ENCODE results near the gene CFL2.

CFL2 gene

GRCh38 chr14:34714320-34715126 is at the start of gene CFL2:
CFL2 (minus strand) TSS chr14:34714593; CDS start chr14:34714540, 53 bp downstream.
- TF ChIP-seq, protein P1, sequence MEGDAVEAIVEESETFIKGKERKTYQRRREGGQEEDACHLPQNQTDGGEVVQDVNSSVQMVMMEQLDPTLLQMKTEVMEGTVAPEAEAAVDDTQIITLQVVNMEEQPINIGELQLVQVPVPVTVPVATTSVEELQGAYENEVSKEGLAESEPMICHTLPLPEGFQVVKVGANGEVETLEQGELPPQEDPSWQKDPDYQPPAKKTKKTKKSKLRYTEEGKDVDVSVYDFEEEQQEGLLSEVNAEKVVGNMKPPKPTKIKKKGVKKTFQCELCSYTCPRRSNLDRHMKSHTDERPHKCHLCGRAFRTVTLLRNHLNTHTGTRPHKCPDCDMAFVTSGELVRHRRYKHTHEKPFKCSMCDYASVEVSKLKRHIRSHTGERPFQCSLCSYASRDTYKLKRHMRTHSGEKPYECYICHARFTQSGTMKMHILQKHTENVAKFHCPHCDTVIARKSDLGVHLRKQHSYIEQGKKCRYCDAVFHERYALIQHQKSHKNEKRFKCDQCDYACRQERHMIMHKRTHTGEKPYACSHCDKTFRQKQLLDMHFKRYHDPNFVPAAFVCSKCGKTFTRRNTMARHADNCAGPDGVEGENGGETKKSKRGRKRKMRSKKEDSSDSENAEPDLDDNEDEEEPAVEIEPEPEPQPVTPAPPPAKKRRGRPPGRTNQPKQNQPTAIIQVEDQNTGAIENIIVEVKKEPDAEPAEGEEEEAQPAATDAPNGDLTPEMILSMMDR (IDR thresholded peaks at IDR 0.05; ENCODE audit: insufficient read depth, low read length, poor library complexity, severe bottlenecking): no peak
- H3K27me3 ChIP-seq (replicated peaks; ENCODE audit: control insufficient read depth, insufficient read depth, low read length): no peaks in the 10 kb centered on the region
- peak; percentile 85 for DNase-seq (ENCODE audit: extremely low read depth, insufficient read length)
- peak within 1 kb of the TSS; percentile 86 for H3K4me3 ChIP-seq (replicated peaks; ENCODE audit: low read depth, low read length)
- H3K36me3 ChIP-seq (ENCODE audit: control insufficient read depth, insufficient read depth, low read length): no peaks in the 10 kb centered on the region

- Histone ChIP-seq H3K27me3 (replicated peaks; ENCODE audit: control insufficient read depth, insufficient read depth, low read length) (no peaks in the 10 kb centered on the region), H3K36me3 (ENCODE audit: control insufficient read depth, insufficient read depth, low read length) (peaks cover 5% of the 10 kb centered on the region), H3K4me3 (replicated peaks; ENCODE audit: low read depth, low read length) (no peak overlapping the region)
- no peak for DNase-seq (ENCODE audit: extremely low read depth, insufficient read length)
- TF ChIP-seq, protein P1 (IDR thresholded peaks at IDR 0.05; ENCODE audit: insufficient read depth, low read length, poor library complexity, severe bottlenecking): no peak
These were observed 40.8 kb upstream of the CFL2 start for GRCh38 chr14:34755215-34755614.

- TF ChIP-seq, protein P1 (IDR thresholded peaks at IDR 0.05; ENCODE audit: insufficient read depth, low read length, poor library complexity, severe bottlenecking): no peak
- H3K36me3 ChIP-seq (ENCODE audit: control insufficient read depth, insufficient read depth, low read length): peaks cover 5% of the 10 kb centered on the region
- H3K27me3 ChIP-seq (replicated peaks; ENCODE audit: control insufficient read depth, insufficient read depth, low read length): no peaks in the 10 kb centered on the region
- no peak overlapping the region for H3K4me3 ChIP-seq (replicated peaks; ENCODE audit: low read depth, low read length)
- DNase-seq (ENCODE audit: extremely low read depth, insufficient read length): no peak
These were observed 40.3 kb upstream of the CFL2 start for GRCh38 chr14:34754687-34755086.

- Histone ChIP-seq H3K27me3 (replicated peaks; ENCODE audit: control insufficient read depth, insufficient read depth, low read length) (no peaks in the 10 kb centered on the region), H3K36me3 (ENCODE audit: control insufficient read depth, insufficient read depth, low read length) (peaks cover 2% of the 10 kb centered on the region), H3K4me3 (replicated peaks; ENCODE audit: low read depth, low read length) (no peak overlapping the region)
- DNase-seq (ENCODE audit: extremely low read depth, insufficient read length): no peak
- TF ChIP-seq, protein P1 (IDR thresholded peaks at IDR 0.05; ENCODE audit: insufficient read depth, low read length, poor library complexity, severe bottlenecking): no peak
These were observed 36.3 kb upstream of the CFL2 start for GRCh38 chr14:34750670-34751069.

DNA sequence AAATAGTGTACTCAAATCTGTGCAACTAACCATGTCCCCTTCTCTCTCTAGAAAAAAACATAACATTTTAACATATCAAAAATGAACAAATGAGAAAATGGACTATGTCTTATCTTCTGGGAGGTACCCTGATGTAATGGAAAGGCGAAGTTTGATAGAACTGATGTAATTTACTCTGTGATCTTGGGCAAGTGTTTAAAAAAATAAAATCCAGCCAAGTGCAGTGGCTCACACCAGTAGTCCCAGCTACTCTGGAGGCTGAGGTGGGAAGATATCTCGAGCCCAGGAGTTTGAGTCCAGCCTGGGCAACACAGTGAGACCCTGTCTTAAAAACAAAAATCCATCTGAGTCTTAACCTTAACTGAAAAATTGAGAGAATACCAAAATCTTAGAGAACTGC is 35.8 kb upstream of the CFL2 start:
- H3K27me3 ChIP-seq (replicated peaks; ENCODE audit: control insufficient read depth, insufficient read depth, low read length): no peaks in the 10 kb centered on the region
- peaks cover under 1% of the 10 kb centered on the region for H3K36me3 ChIP-seq (ENCODE audit: control insufficient read depth, insufficient read depth, low read length)
- no peak overlapping the region for H3K4me3 ChIP-seq (replicated peaks; ENCODE audit: low read depth, low read length)
- TF ChIP-seq, protein P1 (IDR thresholded peaks at IDR 0.05; ENCODE audit: insufficient read depth, low read length, poor library complexity, severe bottlenecking): no peak
- DNase-seq (ENCODE audit: extremely low read depth, insufficient read length): no peak
